Osteocyte (in vitro differentiated cells): ENCODE measurements around the gene INPP4B. TPM values are rescaled to one million over a fixed set of nuclear protein-coding genes. Genes with fewer than 3 reads are reported as not detected.

Source experiments
- DNase-seq: peaks from one replicate; pipeline ENCODE4 v3.0.0; 2021; ENCODE audit warnings: mixed read lengths; ENCODE audit not compliant: unreplicated experiment; ENCODE audit errors: extremely low spot score
- H3K27ac Mint-ChIP-seq: one replicate; pipeline ENCODE4 v1.8.0; 2021; ENCODE audit warnings: mild to moderate bottlenecking, mixed read lengths; ENCODE audit not compliant: unreplicated experiment
- H3K27me3 Mint-ChIP-seq: one replicate; pipeline ENCODE4 v1.8.0; 2021; ENCODE audit warnings: mixed read lengths; ENCODE audit not compliant: unreplicated experiment
- H3K36me3 Mint-ChIP-seq: one replicate; pipeline ENCODE4 v1.8.0; 2021; ENCODE audit warnings: mixed read lengths; ENCODE audit not compliant: unreplicated experiment
- H3K4me1 Mint-ChIP-seq: one replicate; pipeline ENCODE4 v1.8.0; 2021; ENCODE audit warnings: mixed read lengths; ENCODE audit not compliant: unreplicated experiment
- H3K4me3 Mint-ChIP-seq: one replicate; pipeline ENCODE4 v1.8.0; 2021; ENCODE audit warnings: mild to moderate bottlenecking, moderate library complexity, mixed read lengths; ENCODE audit not compliant: unreplicated experiment
- H3K9me3 Mint-ChIP-seq: one replicate; pipeline ENCODE4 v1.8.0; 2021; ENCODE audit warnings: mixed read lengths; ENCODE audit not compliant: unreplicated experiment
- total RNA-seq: library from RNA; stranded (reverse); gene quantifications from 2 replicates; pipeline ENCODE4 v1.2.1, GENCODE V29; 2021
- TF ChIP-seq, protein P1 (sequence below): fragments of 200-600 bp; sonication (generic); IDR thresholded peaks from 2 replicates; pipeline ENCODE4 v1.5.0; 2021; ENCODE audit warnings: antibody characterized with exemption, mild to moderate bottlenecking, moderate library complexity

The INPP4B gene
- total RNA-seq, 1 donor from 2014 or later: 10.9 TPM

DNA sequence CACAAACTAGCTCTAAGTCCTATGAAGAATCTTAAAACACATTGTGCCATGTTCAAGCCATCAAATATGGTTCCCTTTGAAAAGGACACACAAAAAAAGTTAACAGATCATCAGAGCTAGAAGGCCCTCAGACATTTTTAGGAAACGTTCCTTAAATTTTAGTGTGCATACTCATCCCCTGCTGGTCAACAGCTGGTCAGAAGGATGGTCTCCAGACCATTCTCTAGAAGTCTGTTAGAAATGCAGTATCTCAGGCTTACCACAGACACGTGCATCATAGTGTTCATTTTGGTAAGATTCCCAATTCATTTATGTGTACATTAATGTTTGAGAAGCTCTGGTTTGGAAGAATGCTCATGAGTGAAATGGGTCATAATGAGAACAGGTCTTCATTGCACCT is 523.1 kb downstream of the INPP4B start:
- Mint-ChIP-seq H3K27ac (no peak overlapping the region), H3K4me3 (no peak overlapping the region), H3K27me3 (no peaks in the 10 kb centered on the region), H3K4me1 (peaks cover 11% of the 10 kb centered on the region), H3K36me3 (peaks cover 9% of the 10 kb centered on the region), H3K9me3 (peaks cover 17% of the 10 kb centered on the region)
- TF ChIP-seq, protein P1, sequence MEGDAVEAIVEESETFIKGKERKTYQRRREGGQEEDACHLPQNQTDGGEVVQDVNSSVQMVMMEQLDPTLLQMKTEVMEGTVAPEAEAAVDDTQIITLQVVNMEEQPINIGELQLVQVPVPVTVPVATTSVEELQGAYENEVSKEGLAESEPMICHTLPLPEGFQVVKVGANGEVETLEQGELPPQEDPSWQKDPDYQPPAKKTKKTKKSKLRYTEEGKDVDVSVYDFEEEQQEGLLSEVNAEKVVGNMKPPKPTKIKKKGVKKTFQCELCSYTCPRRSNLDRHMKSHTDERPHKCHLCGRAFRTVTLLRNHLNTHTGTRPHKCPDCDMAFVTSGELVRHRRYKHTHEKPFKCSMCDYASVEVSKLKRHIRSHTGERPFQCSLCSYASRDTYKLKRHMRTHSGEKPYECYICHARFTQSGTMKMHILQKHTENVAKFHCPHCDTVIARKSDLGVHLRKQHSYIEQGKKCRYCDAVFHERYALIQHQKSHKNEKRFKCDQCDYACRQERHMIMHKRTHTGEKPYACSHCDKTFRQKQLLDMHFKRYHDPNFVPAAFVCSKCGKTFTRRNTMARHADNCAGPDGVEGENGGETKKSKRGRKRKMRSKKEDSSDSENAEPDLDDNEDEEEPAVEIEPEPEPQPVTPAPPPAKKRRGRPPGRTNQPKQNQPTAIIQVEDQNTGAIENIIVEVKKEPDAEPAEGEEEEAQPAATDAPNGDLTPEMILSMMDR: no peak
- DNase-seq: no peak

DNA sequence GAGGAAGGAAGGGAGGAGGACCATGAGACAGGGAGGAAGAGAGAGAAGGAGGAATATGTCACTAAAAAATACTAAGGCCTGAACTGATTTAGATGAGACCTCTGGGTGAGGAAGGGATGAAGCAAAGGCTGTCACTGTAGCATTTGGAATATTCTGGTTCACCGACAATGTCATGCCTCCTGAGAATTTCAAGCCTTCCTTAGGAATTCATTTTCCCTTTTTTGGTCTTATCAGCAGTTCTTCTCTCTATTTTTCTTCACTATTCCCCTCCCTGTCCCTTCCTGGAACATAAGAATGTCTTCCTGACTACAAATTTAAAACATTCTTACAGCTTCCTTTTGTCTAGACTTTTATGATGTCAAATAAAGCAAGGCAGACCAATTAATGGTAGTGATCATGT is 527.8 kb downstream of the INPP4B start:
- no peak for DNase-seq
- Mint-ChIP-seq H3K4me3 (no peak overlapping the region), H3K27me3 (no peaks in the 10 kb centered on the region), H3K36me3 (peaks cover 9% of the 10 kb centered on the region), H3K9me3 (peaks cover 20% of the 10 kb centered on the region), H3K4me1 (peaks cover 20% of the 10 kb centered on the region), H3K27ac (peak overlapping the region; percentile 47)
- TF ChIP-seq, protein P1: no peak

GRCh38 chr4:142316913-142317312 is 529.2 kb downstream of the INPP4B start:
- TF ChIP-seq, protein P1: no peak
- H3K9me3 Mint-ChIP-seq: peaks cover 17% of the 10 kb centered on the region
- peaks cover 20% of the 10 kb centered on the region for H3K4me1 Mint-ChIP-seq
- peaks cover 9% of the 10 kb centered on the region for H3K36me3 Mint-ChIP-seq
- no peak overlapping the region for H3K4me3 Mint-ChIP-seq
- H3K27ac Mint-ChIP-seq: no peak overlapping the region
- no peaks in the 10 kb centered on the region for H3K27me3 Mint-ChIP-seq
- no peak for DNase-seq

DNA sequence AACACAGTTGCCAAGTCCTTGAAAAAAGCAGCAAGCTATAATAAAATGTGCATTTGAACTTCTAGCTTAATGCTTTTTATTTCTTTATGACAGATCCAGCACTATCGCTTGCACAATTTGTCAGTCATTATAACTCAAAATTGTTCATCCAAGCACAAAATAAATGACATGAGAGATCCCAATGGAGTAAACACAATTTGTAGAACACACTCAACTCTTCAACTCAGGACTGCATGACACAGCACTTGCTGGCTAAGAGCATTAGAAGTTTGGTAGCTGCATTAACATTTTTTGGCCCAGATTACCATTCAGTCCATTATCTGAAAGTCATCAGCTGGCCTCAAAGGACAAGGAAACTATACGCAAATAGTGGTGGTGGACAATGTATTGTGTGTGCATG is 530.1 kb downstream of the INPP4B start:
- Mint-ChIP-seq H3K4me1 (peaks cover 20% of the 10 kb centered on the region), H3K27ac (no peak overlapping the region), H3K9me3 (peaks cover 8% of the 10 kb centered on the region), H3K36me3 (peaks cover 4% of the 10 kb centered on the region), H3K27me3 (no peaks in the 10 kb centered on the region), H3K4me3 (no peak overlapping the region)
- TF ChIP-seq, protein P1: no peak
- no peak for DNase-seq

DNA sequence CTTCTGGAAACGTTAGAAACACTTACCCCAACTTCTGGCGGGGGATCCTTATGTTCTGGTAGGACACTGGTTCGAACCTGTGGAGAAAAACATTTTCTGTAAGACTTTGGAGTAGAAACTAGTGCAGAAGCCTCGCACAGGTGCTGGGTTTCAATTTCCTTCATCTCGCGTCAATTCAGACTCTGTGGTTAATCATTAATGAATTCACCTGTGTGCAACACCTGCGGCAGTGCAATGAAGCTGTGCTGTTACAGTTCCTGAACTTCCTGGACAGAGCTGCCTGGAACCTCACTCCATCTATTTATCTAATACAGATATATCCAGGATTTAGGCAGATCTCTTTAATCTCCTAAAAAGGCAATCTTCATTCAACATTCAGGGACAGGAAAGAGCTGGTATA is 531.4 kb downstream of the INPP4B start:
- H3K4me1 Mint-ChIP-seq: peaks cover 20% of the 10 kb centered on the region
- peaks cover 3% of the 10 kb centered on the region for H3K9me3 Mint-ChIP-seq
- H3K36me3 Mint-ChIP-seq: peaks cover 4% of the 10 kb centered on the region
- no peak overlapping the region for H3K4me3 Mint-ChIP-seq
- DNase-seq: no peak
- TF ChIP-seq, protein P1: no peak
- H3K27ac Mint-ChIP-seq: no peak overlapping the region
- H3K27me3 Mint-ChIP-seq: no peaks in the 10 kb centered on the region
